KOPT-K1 (cell line): ENCODE results near the gene NKX1-1.
"Not testable (repeated sequence)": the region's sequence is repeated elsewhere in the genome, so short reads cannot be mapped to it uniquely, and the experiment has no call there.

ENCODE experiments used
- H3K27ac ChIP-seq: fragments of 200-600 bp; sonication (generic); 2 replicates; pipeline ENCODE4 v1.5.1; 2016; ENCODE audit warnings: antibody characterized with exemption, mild to moderate bottlenecking, low read depth, low read length; ENCODE audit not compliant: poor library complexity, severe bottlenecking
- H3K36me3 ChIP-seq: fragments of 200-600 bp; sonication (generic); 2 replicates; pipeline ENCODE4 v1.5.1; 2017; ENCODE audit warnings: antibody characterized with exemption, mild to moderate bottlenecking, low read length, moderate library complexity; ENCODE audit not compliant: insufficient read depth
- H3K9me3 ChIP-seq: fragments of 200-600 bp; sonication (generic); 2 replicates; pipeline ENCODE4 v1.5.1; 2017; ENCODE audit warnings: antibody characterized with exemption, low read length, mild to moderate bottlenecking; ENCODE audit not compliant: insufficient read depth, poor library complexity, severe bottlenecking

Gene NKX1-1

DNA sequence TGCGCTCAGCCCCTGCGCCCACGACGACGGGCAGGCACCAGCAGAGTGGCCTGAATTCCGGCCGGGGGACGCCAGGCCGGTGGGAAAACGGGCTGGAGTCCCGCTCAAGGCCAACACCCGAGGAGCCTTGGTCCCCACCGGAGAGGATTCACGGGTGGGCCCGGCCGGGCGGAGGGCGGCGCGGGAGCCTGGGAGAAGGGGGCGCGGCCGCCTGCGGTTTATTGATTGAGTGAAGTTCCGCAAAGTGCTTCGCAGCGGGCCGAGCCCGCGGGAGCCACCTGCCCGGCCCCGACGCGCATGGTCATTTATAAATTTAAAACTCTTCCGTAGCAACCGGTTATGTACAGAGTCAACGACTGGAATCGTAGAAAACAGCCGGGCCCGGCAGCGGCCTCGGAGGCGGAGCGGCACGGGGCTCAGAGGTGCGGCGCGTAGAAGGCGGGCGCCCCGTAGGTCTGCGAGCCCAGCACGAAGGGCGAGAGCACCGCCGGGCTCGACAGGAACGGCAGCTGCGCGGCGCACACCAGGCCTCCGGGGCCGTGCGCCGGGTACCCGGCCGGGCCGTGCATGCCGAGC, 3.6 kb downstream of the NKX1-1 start:
- H3K9me3 ChIP-seq = peaks cover 79% of the 10 kb centered on the region
- no peaks in the 10 kb centered on the region for H3K36me3 ChIP-seq
- H3K27ac ChIP-seq = no peak overlapping the region

DNA sequence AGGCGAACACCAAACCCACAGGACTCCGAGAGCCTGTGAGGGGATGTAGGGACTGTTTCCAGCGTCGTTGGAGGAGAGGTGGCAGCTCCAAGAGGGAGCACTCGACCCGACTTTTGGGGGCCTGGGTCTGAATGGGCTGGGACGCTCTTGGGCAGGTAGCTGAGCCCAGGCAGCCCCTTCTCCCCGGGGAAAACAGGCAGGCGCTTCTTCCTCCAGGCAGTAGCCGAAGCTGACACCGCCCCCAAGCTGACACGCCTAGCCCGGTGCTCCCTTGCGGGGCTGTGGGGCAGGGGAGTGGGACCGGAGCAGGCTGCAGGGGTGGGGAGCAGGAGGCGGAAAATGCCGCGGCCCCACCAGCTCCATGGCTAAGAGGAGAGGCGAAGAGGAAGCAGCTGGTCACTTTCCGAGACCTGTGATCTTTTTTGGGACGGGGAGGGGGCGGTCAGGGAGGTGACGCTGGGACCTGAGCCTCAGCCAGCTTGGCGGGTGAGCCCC, 4.2 kb downstream of the NKX1-1 start:
- no peak overlapping the region for H3K27ac ChIP-seq
- H3K9me3 ChIP-seq = peaks cover 77% of the 10 kb centered on the region
- H3K36me3 ChIP-seq = no peaks in the 10 kb centered on the region

DNA sequence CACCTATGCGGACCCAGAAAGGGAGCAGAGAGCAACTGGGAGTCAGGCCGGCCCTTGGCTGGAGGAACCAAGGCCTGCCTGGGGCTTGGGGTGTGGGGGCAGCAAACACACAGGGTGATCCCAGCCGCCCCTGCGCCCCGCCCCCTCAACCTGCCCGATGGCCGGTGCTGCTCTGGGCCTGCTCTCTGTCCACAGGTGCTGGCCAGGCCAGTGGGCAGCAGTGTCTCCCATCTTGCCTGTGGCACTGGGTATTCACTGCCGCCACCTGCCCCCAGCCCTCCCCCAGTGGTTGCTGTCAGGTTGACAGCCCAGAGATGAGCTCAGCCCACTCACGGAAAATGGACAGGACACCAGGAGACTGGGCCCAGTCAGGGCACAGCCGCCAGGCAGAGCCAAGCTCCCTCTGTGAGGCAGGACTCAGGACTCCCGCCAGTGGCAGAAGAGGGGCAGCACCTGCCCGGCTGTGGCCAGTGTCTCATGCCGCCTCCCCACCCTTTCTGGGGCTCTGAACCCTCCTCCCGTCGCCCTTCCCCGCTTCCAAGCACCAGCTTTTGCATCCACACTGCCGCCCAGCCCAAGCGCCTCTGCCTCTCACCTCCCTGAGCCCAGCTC, 4.7 kb downstream of the NKX1-1 start:
- Histone ChIP-seq H3K27ac (no peak overlapping the region), H3K36me3 (no peaks in the 10 kb centered on the region), H3K9me3 (peaks cover 77% of the 10 kb centered on the region)

DNA sequence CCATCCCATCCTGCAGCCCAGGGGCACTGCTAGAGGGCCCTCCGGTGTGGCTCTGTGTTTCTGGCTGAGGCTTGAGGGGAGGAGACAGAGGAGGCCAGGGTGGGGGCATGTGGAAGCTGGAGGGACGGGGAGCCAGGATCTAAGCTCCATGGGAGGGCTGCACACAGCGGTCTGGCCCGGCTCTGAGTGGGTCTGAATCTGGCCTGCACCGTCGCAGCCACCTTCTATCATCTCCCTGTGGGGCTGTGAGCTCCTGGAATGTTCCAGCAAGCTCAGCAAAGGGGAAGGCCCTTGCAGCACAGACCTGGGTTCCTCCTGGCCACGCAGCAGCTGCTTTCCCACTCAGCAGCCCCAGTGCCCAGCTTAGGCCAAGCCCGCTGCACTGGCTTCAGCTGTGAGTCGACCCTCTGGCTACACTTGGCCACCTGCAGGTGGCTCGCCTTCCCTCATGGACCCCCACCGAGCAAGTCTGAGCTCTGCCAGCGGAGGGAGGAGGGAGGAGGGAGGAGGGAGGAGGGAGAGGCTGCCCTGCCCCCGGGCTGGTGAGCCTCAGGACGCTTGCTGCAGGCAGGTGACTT, 5.3 kb downstream of the NKX1-1 start:
- Histone ChIP-seq H3K27ac (no peak overlapping the region), H3K9me3 (peaks cover 82% of the 10 kb centered on the region), H3K36me3 (no peaks in the 10 kb centered on the region)

DNA sequence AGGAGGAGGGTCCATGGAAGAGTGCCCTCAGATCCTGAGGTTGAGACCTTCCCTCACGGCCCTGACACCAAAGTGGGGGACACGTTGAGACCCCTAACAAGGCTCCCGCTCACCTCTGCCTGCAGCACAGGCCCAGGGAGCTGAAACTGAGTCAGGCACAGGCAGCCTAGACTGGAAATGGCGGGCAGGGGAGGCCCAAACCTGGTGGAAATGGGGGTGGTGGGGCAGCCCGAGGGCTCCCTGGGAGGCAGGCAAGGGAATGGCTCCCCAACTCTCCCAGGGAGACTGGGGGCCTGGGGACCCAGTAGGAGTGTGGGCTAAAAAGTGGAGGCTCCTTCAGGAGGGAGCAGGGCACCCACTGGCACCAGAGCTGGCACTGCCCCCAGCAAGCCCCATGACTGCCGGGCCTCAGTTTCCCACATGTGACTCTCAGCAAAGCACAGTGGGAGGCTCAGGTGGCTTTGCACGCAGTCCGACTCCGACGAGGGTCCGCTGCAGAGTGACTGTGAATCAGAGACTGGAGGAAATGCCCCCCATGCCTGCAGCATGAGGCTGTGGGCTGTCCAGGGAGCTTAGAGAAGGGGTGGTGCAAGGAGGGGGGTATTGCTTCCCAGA, 5.9 kb downstream of the NKX1-1 start:
- Histone ChIP-seq H3K27ac (no peak overlapping the region), H3K9me3 (peaks cover 82% of the 10 kb centered on the region), H3K36me3 (no peaks in the 10 kb centered on the region)

DNA sequence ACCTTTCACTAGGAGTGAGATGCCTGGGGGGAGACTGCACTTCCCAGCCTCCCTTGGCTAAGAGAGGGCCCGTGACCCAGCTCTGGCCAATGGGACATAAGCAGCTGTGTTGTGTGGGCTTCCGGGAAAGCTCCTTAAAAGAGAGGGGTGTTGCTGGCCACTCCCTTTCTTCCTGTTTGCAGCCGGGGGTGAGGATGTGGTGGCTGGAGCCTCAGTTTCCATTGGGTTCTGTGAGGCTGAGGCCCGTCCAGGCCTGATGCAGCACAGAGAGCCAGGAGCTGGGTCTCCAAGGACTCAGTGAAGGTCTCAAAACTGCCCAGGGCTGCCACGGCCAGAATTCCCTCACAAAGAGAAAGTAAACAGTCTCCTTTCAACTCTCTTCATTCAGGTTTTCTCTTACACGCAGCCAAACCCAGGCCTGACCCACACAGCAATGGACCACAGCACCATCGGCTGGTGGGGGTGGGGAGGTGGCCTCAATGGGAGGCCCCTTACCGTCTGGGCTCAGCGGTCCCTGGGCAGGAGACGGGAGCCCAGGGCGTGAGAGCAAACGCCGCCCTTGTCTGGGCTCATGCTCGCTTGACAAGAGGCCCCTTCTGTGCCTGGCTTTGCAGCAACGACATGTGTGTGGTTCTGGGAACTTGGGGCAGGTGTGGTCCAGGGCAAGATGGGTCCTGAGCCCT, 6.6 kb downstream of the NKX1-1 start:
- H3K36me3 ChIP-seq = no peaks in the 10 kb centered on the region

DNA sequence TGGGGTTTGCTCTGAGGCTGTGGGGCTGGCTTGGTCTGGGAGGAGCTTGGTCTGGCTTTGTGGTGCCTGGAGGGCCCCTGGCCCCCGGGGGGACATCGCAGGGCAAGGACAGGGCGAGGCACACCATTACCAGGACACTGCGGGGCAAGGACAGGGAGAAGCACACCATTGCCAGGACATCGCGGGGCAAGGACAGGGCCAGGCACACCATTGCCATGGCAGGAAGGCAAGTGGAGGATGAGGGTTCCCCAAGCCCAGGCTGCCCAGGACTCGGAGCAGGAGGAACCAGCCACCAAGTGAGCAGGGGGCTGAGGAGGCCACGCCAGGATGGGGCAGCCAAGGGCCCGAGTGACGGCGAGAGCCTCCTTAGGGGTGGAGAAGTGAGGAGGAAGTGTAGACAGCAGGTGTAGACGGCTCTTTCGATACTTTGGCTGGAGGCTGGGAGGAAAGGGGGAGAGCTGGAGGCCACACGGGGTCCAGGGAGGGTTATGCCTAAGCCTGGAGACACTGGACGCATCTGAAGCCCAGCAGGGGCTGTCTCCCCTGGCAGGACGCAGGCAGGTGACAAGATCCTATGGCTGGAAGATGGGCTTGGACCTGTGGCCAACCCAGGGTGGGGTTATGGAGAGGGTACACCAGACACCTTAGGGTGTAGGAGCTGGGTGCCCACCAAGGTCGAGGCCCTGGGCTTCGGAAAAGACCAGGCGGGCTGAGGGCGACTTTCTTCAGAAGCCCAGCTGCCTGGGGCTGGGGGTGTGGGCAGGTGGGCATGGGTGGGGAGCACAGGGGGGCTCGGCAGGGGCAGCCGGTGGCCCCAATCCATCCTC, 7.3 kb downstream of the NKX1-1 start:
- Histone ChIP-seq H3K9me3 (peaks cover 79% of the 10 kb centered on the region), H3K36me3 (no peaks in the 10 kb centered on the region), H3K27ac (no peak overlapping the region)

More for the DNA sequence above, 6.6 kb downstream of the NKX1-1 start:
- Histone ChIP-seq H3K27ac (no peak overlapping the region), H3K9me3 (peaks cover 82% of the 10 kb centered on the region)

DNA sequence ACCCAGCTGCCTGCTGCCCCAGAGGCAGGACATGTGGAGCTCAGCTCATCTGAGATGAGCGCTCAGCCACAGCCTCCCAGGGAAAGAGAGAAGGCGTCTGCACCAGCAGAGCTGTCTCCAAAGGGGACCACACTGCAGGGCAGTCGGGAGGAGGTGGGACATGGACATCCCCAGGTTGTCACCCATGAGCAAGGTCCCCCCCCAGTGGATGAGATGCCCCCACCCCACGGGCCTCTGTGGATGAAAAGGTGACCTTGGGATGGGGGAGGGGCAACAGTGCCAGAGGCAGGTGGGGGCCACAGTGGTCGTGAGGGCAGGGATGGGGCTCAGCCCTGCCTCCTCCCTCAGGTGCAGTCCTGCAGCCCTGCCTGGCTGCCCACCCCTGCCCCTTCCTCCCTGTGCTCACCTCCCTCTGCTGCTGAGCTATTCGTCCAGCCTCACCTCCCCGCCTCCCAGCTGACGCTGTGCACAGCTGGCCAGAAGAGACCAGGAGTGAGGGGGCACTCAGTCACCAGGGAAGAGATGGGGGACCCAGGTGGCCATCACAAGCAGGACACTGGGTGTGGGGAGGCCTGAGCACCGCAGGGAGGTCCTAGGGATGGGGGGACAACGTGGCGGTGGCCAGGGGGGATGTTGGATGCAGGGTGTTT, 9.3 kb downstream of the NKX1-1 start:
- no peak overlapping the region for H3K27ac ChIP-seq
- peaks cover 65% of the 10 kb centered on the region for H3K9me3 ChIP-seq

DNA sequence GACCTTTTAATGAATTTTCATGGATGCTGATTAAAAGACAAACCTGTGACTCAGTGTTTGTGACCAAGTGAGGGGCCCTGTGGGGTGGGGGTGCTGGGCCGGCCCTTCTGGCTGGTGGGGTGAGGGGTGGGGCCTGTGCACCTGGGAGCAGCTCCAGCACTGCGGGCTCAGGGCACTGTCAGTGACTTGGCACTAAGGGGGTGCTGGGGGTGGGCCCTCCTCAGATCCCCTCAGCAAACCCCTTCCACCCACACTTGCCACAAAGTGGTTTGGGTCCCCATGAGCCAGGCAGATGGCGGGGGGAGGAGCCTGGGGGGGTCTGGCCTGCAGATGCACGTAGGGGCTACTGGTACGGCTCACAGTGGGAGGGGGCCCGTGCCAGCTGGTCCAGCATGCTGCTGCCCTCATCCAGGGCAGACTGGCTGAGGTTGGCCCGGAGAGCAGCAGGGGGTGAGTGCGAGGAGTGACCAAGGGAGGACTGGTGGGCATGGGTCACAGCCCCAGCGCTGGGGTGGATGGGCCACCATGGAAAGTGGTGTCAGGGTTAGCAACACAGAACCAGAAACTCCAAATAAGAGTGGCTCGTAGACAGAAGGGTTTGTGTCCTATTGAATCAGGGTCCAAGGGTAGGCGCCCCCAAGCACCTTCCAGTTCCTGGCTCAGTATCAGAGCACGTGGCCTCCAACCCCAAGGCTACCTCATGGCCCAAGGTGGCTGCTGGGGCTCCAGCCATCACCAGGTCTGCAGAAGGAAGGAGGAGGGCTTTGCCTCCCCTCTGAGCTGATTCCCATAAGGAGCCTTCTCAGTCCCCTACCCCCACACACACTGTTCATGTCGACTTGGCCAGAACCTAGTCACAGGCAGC, 10.1 kb downstream of the NKX1-1 start:
- no peak overlapping the region for H3K27ac ChIP-seq
- H3K9me3 ChIP-seq = peaks cover 58% of the 10 kb centered on the region
- no peaks in the 10 kb centered on the region for H3K36me3 ChIP-seq

More for the DNA sequence above, 9.3 kb downstream of the NKX1-1 start:
- H3K36me3 ChIP-seq = no peaks in the 10 kb centered on the region

DNA sequence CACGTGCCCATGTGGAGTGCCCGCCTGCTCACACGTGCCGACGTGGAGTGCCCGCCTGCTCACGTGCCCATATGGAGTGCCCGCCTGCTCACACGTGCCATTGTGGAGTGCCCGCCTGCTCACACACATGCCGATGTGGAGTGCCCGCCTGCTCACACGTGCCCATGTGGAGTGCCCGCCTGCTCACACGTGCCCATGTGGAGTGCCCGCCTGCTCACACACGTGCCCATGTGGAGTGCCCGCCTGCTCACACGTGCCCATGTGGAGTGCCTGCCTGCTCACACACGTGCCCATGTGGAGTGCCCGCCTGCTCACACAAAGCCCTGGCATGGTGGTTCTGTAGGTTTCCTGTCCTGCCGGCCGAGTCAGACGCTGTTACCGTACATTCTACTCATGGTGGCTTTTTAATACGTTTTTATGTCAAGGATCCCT, 10.8 kb downstream of the NKX1-1 start:
- H3K27ac ChIP-seq, H3K36me3 ChIP-seq: not testable (repeated sequence)
- peaks cover 55% of the 10 kb centered on the region for H3K9me3 ChIP-seq

DNA sequence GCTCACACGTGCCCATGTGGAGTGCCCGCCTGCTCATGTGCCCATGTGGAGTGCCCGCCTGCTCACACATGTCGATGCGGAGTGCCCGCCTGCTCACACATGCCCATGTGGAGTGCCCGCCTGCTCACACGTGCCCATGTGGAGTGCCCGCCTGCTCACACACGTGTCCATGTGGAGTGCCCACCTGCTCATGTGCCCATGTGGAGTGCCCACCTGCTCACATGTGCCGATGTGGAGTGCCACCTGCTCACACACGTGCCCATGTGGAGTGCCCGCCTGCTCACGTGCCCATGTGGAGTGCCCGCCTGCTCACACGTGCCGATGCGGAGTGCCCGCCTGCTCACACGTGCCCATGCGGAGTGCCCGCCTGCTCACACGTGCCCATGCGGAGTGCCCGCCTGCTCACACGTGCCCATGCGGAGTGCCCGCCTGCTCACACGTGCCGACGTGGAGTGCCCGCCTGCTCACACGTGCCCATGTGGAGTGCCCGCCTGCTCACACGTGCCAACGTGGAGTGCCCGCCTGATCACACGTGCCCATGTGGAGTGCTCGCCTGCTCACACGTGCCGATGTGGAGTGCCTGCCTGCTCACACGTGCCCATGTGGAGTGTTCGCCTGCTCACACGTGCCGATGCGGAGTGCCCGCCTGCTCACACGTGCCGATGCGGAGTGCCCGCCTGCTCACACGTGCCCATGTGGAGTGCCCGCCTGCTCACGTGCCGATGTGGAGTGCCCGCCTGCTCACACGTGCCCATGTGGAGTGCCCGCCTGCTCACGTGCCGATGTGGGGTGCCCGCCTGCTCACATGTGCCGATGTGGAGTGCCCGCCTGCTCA, 11.5 kb downstream of the NKX1-1 start:
- H3K36me3 ChIP-seq, H3K27ac ChIP-seq: not testable (repeated sequence)
- peaks cover 51% of the 10 kb centered on the region for H3K9me3 ChIP-seq

DNA sequence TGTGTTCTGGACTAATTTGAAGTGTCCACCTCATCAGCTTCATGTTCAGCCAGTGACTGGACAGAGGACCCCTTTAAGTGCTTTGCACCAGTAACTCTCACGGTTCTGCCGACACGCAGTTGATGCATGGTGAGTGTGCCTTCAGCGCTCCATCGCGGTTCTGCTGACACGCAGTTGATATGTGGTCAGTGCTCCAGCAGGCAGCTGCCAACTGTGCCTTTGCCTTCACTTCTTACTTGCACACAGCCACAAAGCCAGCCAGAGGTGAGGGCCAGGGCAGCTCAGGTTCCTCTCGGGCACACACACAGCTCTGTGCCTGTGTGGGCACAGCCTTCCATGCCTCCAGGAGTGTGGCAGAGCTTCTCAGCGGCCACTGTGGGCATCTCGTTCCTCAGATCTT, 12.4 kb downstream of the NKX1-1 start:
- H3K9me3 ChIP-seq = peaks cover 46% of the 10 kb centered on the region
- H3K36me3 ChIP-seq = no peaks in the 10 kb centered on the region
- no peak overlapping the region for H3K27ac ChIP-seq

DNA sequence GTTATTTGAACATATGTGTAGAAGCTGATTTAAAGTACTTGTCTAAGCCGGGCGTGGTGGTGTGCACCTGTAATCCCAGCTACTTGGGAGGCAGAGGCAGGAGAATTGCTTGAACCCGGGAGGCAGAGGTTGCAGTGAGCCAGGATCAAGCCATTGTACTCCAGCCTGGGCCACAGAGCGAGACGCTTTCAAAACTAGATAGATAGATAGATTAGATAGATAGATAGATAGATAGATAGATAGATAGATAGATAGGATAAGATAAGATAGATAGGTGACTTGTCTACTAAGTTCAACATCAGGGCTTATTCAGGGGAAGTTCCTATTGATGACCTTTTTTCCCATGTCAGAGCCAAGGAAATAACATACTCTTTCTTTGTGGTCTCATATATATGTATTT, 12.9 kb downstream of the NKX1-1 start:
- H3K27ac ChIP-seq, H3K36me3 ChIP-seq: not testable (repeated sequence)
- peaks cover 46% of the 10 kb centered on the region for H3K9me3 ChIP-seq
